K562 (cell line): ENCODE data around the gene MATK. TPM values are rescaled to one million over a fixed set of nuclear protein-coding genes. Genes with fewer than 3 reads are reported as not detected.
A peak's percentile ranks its signal among the peaks of the same experiment; 100 is the strongest.

Source experiments
- ARID4B ChIP-seq: sonication (generic); formaldehyde crosslinking; IDR thresholded peaks from 2 replicates; pipeline ENCODE4 v1.8.0; 2022; ENCODE audit warnings: mild to moderate bottlenecking, missing genetic modification reagents
- BHLHE40 ChIP-seq: IDR thresholded peaks from 2 replicates; pipeline ENCODE4 v1.6.1; 2011; ENCODE audit warnings: low read length, improper control_type of control experiment
- C11orf30 ChIP-seq: fragments of 450-650 bp; IDR thresholded peaks from 2 replicates; pipeline ENCODE4 v1.6.1; 2016; ENCODE audit warnings: low read depth, mild to moderate bottlenecking
- CAMTA2 ChIP-seq: fragments of 250-450 bp; sonication (Bioruptor Pico); conservative IDR thresholded peaks from 2 replicates; pipeline ENCODE4 v1.5.1; 2022
- ELF4 ChIP-seq: fragments of 450-650 bp; formaldehyde crosslinking; IDR thresholded peaks from 2 replicates; pipeline ENCODE4 v1.4.0; 2022; ENCODE audit warnings: missing genetic modification characterization
- ETV5 ChIP-seq: sonication (generic); formaldehyde crosslinking; IDR thresholded peaks from 2 replicates; pipeline ENCODE4 v1.4.0; 2020; ENCODE audit warnings: low read depth, mild to moderate bottlenecking, missing genetic modification reagents
- HNRNPUL1 ChIP-seq: fragments of 200-400 bp; formaldehyde crosslinking; IDR thresholded peaks from 2 replicates; pipeline ENCODE4 v1.6.1; 2017; ENCODE audit warnings: low read length
- JUND ChIP-seq, 2 experiments: IDR thresholded peaks; 2 replicates in 1 of 2; 3 replicates in 1 of 2; pipeline ENCODE4 v1.6.1; 2011; ENCODE audit warnings: borderline replicate concordance in 2 of 2, low read depth in 2 of 2, low read length in 2 of 2, improper control_type of control experiment in 1 of 2, missing biosample characterization in 1 of 2, missing genetic modification characterization in 1 of 2, missing genetic modification reagents in 1 of 2
- KDM5B ChIP-seq: fragments of 200-600 bp; sonication (generic); IDR thresholded peaks from 2 replicates; pipeline ENCODE4 v1.6.1; 2012; ENCODE audit warnings: low read depth, mild to moderate bottlenecking, moderate library complexity, low read length, control low read depth, inconsistent platforms; ENCODE audit not compliant: insufficient replicate concordance
- MYC ChIP-seq, 2 experiments: fragments of 250-450 bp in 1 of 2; sonication (Bioruptor Pico) in 1 of 2; IDR thresholded peaks; 2 replicates each; pipeline versions ENCODE4 v1.5.1 to v1.6.1; 2012 to 2021; ENCODE audit warnings: low read depth in 2 of 2, borderline replicate concordance in 1 of 2, improper control_type of control experiment in 1 of 2, low read length in 1 of 2, mild to moderate bottlenecking in 1 of 2, moderate library complexity in 1 of 2
- NFIC ChIP-seq: fragments of 450-650 bp; IDR thresholded peaks from 2 replicates; pipeline ENCODE4 v1.6.1; 2017; ENCODE audit warnings: mild to moderate bottlenecking, inconsistent platforms
- RCOR1 ChIP-seq, 2 experiments: IDR thresholded peaks; 2 replicates each; pipeline ENCODE4 v1.6.1; 2012; ENCODE audit warnings: low read depth in 2 of 2, low read length in 2 of 2, borderline replicate concordance in 1 of 2, improper control_type of control experiment in 1 of 2
- SRSF1 ChIP-seq: fragments of 200-400 bp; formaldehyde crosslinking; IDR thresholded peaks from 2 replicates; pipeline ENCODE4 v1.6.1; 2017; ENCODE audit warnings: mild to moderate bottlenecking, low read depth, low read length, moderate library complexity
- ZBTB12 ChIP-seq: fragments of 250-450 bp; sonication (Bioruptor Pico); IDR thresholded peaks from 2 replicates; pipeline ENCODE4 v1.4.0; 2020
- polyA plus RNA-seq, 8 experiments: library from polyadenylated mRNA; depleted of rRNA in 4 of 8; stranded (reverse) in 5 of 8; unstranded in 3 of 8; fragments of >200 nt; fragmentation: Nextera tagmentation in 2 of 8; fragmentation: Illumina TruSeq in 1 of 8; extraction: Ambion mirVana in 2 of 8; extraction: Trizol in 1 of 8; gene quantifications; 2 replicates each; pipeline versions ENCODE4 v1.2.1 to v1.2.3, GENCODE V29; 2011 to 2014; ENCODE audit warnings: inconsistent platforms in 1 of 8, missing spikeins in 1 of 8
- total RNA-seq, 7 experiments: library from RNA; depleted of rRNA in 6 of 7; stranded (reverse); fragments of >200 nt in 6 of 7; fragmentation: Illumina TruSeq in 2 of 7; extraction: Trizol in 2 of 7; gene quantifications; 2 replicates each; pipeline versions ENCODE4 v1.2.1 to v1.2.3, GENCODE V29; 2011 to 2021; ENCODE audit warnings: low replicate concordance in 1 of 7
- TF ChIP-seq, protein P1 (sequence below): fragments of 450-650 bp; formaldehyde crosslinking; IDR thresholded peaks from 2 replicates; pipeline ENCODE4 v1.4.0; 2022; ENCODE audit warnings: missing genetic modification characterization
- TF ChIP-seq, protein P2 (sequence below): fragments of 450-650 bp; IDR thresholded peaks from one replicate; pipeline ENCODE4 v1.6.1; 2018; ENCODE audit warnings: mild to moderate bottlenecking, moderate library complexity; ENCODE audit not compliant: partially characterized antibody

MATK gene
- total and polyA plus RNA-seq, 9 of the 15 experiments (the other 6 are each of a cell fraction or from before 2014, with no cell fraction given), result 0.08 to 41.5 (median 21.4) TPM

GRCh38 chr19:3762501-3763459 is 23.4 kb downstream of the MATK start, which contains the start of gene MRPL54 (continued):
- TF ChIP-seq ARID4B (peak; percentile 61; the same call in 1 of the 2 replicates), BHLHE40 (peak; percentile 93), JUND (IDR thresholded peaks at IDR 0.05; ENCODE audit: borderline replicate concordance, low read depth, low read length) (peak; percentile 84), JUND (tag; IDR thresholded peaks at IDR 0.05; ENCODE audit: borderline replicate concordance, low read depth, low read length) (peak; percentile 64; the same call in 1 of the 3 replicates), SRSF1 (no peak), CAMTA2 (CRISPR knock-in tag) (no peak), C11orf30 (peak; percentile 68), KDM5B (peak; percentile 78), NFIC (0 out of 2 replicates have a peak, but pooled peaks have one; percentile 32), ETV5 (CRISPR knock-in tag) (peak; percentile 94), ELF4 (CRISPR knock-in tag) (peak; percentile 77; the same call in 1 of the 2 replicates), MYC (IDR thresholded peaks at IDR 0.05; ENCODE audit: low read depth, low read length) (peak; percentile 94), MYC (CRISPR knock-in tag; IDR thresholded peaks at IDR 0.05; ENCODE audit: borderline replicate concordance, low read depth) (no peak; the same call in 1 of the 2 replicates), HNRNPUL1 (no peak), ZBTB12 (CRISPR knock-in tag) (peak; percentile 89), RCOR1 (IDR thresholded peaks at IDR 0.05; ENCODE audit: borderline replicate concordance in 1 of 2, low read depth in 2 of 2, low read length in 2 of 2) (peak in 1 of 2 experiments; percentile 28; a peak in 1 of 4 replicates)
- TF ChIP-seq, protein P1, sequence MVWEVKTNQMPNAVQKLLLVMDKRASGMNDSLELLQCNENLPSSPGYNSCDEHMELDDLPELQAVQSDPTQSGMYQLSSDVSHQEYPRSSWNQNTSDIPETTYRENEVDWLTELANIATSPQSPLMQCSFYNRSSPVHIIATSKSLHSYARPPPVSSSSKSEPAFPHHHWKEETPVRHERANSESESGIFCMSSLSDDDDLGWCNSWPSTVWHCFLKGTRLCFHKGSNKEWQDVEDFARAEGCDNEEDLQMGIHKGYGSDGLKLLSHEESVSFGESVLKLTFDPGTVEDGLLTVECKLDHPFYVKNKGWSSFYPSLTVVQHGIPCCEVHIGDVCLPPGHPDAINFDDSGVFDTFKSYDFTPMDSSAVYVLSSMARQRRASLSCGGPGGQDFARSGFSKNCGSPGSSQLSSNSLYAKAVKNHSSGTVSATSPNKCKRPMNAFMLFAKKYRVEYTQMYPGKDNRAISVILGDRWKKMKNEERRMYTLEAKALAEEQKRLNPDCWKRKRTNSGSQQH, result 0 out of 2 replicates have a peak, but pooled peaks have one; percentile 10
- TF ChIP-seq, protein P2, sequence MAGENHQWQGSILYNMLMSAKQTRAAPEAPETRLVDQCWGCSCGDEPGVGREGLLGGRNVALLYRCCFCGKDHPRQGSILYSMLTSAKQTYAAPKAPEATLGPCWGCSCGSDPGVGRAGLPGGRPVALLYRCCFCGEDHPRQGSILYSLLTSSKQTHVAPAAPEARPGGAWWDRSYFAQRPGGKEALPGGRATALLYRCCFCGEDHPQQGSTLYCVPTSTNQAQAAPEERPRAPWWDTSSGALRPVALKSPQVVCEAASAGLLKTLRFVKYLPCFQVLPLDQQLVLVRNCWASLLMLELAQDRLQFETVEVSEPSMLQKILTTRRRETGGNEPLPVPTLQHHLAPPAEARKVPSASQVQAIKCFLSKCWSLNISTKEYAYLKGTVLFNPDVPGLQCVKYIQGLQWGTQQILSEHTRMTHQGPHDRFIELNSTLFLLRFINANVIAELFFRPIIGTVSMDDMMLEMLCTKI, result no peak
